Stimulated activated CD8-positive, alpha-beta memory T cell treated with anti-CD3 and anti-CD28 coated beads, Interleukin-7, amount 100 ng/mL, for 4 hours (primary cell): ENCODE results near the gene ARMC2.
A peak's percentile ranks its signal among the peaks of the same experiment; 100 is the strongest.
"Not testable (repeated sequence)": the region's sequence is repeated elsewhere in the genome, so short reads cannot be mapped to it uniquely, and the experiment has no call there.

Source experiments
- DNase-seq, 2 donors: peaks; one replicate each; pipeline ENCODE4 v3.0.0-alpha.2; 2020; ENCODE audit warnings: low read depth in 2 of 2

Gene ARMC2

GRCh38 chr6:108832738-108833137 is 15.5 kb upstream of the ARMC2 start:
- no peak for DNase-seq

GRCh38 chr6:108835218-108835850 is 12.9 kb upstream of the ARMC2 start:
- peak; percentile 72 to 74 for DNase-seq

- DNase-seq: no peak
These were observed 12.2 kb upstream of the ARMC2 start for GRCh38 chr6:108836061-108836460.

- no peak for DNase-seq
These were observed 10.8 kb upstream of the ARMC2 start for GRCh38 chr6:108837236-108837971.

GRCh38 chr6:108838101-108838717 is 10.0 kb upstream of the ARMC2 start:
- no peak for DNase-seq

- no peak for DNase-seq
These were observed 9.1 kb upstream of the ARMC2 start for GRCh38 chr6:108839083-108839642.

GRCh38 chr6:108840919-108841318 is 7.3 kb upstream of the ARMC2 start:
- DNase-seq: no peak

GRCh38 chr6:108841377-108841855 is 6.8 kb upstream of the ARMC2 start:
- DNase-seq: no peak

- no peak for DNase-seq
These were observed 4.1 kb upstream of the ARMC2 start for GRCh38 chr6:108844135-108844534.

- no peak for DNase-seq
These were observed 3.1 kb upstream of the ARMC2 start for GRCh38 chr6:108845145-108845544.

- DNase-seq: no peak
These were observed 2.1 kb upstream of the ARMC2 start for GRCh38 chr6:108846101-108846500.

GRCh38 chr6:108846628-108847027 is 1.6 kb upstream of the ARMC2 start:
- no peak for DNase-seq

GRCh38 chr6:108847738-108848115 is 495 bp upstream of the ARMC2 start:
- DNase-seq: no peak

GRCh38 chr6:108850669-108851465 is 2.6 kb downstream of the ARMC2 start:
- DNase-seq: no peak

- no peak for DNase-seq
These were observed 3.5 kb downstream of the ARMC2 start for GRCh38 chr6:108851756-108852155.

GRCh38 chr6:108853077-108853476 is 4.9 kb downstream of the ARMC2 start:
- no peak for DNase-seq

GRCh38 chr6:108862479-108863191 is 14.4 kb downstream of the ARMC2 start:
- DNase-seq: no peak

- DNase-seq: not testable (repeated sequence)
These were observed 17.6 kb downstream of the ARMC2 start for GRCh38 chr6:108865751-108866286.

- no peak for DNase-seq
These were observed 18.6 kb downstream of the ARMC2 start for GRCh38 chr6:108866798-108867197.

GRCh38 chr6:108868647-108869046 is 20.4 kb downstream of the ARMC2 start:
- no peak for DNase-seq

- no peak for DNase-seq
These were observed 21.7 kb downstream of the ARMC2 start for GRCh38 chr6:108869876-108870275.
